ENCODE results near the gene MINDY2.

Gene MINDY2

DNA sequence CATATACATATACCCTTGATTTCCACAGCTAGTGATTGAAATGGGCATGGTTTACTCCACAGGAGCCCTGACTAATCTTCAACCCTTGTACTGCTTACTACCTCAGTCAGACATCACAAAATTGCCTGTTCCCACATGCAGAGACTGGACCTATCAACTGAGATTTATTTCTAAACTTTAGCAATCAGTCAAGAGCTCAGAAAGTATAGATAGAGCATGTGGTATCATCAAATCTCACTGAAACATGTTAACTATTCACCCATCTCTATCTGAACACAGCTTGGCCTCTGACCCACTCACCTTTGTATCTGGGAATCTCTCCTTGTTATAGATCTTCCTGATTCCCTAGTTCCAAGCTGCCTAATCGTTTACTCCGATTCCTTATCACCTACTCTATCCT lies 36.2 kb upstream of the MINDY2 start:
- H3K27me3 ChIP-seq: no peaks in the 10 kb centered on the region
- no peak for DNase-seq
- TF ChIP-seq, protein P1, sequence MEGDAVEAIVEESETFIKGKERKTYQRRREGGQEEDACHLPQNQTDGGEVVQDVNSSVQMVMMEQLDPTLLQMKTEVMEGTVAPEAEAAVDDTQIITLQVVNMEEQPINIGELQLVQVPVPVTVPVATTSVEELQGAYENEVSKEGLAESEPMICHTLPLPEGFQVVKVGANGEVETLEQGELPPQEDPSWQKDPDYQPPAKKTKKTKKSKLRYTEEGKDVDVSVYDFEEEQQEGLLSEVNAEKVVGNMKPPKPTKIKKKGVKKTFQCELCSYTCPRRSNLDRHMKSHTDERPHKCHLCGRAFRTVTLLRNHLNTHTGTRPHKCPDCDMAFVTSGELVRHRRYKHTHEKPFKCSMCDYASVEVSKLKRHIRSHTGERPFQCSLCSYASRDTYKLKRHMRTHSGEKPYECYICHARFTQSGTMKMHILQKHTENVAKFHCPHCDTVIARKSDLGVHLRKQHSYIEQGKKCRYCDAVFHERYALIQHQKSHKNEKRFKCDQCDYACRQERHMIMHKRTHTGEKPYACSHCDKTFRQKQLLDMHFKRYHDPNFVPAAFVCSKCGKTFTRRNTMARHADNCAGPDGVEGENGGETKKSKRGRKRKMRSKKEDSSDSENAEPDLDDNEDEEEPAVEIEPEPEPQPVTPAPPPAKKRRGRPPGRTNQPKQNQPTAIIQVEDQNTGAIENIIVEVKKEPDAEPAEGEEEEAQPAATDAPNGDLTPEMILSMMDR (IDR thresholded peaks at IDR 0.05; ENCODE audit: low read depth, low read length): no peak
- no peaks in the 10 kb centered on the region for H3K9me3 ChIP-seq
- H3K4me3 ChIP-seq (ENCODE audit: low read depth, low read length): no peak overlapping the region
- no peaks in the 10 kb centered on the region for H3K36me3 ChIP-seq
- peaks cover 6% of the 10 kb centered on the region for H3K4me1 ChIP-seq

DNA sequence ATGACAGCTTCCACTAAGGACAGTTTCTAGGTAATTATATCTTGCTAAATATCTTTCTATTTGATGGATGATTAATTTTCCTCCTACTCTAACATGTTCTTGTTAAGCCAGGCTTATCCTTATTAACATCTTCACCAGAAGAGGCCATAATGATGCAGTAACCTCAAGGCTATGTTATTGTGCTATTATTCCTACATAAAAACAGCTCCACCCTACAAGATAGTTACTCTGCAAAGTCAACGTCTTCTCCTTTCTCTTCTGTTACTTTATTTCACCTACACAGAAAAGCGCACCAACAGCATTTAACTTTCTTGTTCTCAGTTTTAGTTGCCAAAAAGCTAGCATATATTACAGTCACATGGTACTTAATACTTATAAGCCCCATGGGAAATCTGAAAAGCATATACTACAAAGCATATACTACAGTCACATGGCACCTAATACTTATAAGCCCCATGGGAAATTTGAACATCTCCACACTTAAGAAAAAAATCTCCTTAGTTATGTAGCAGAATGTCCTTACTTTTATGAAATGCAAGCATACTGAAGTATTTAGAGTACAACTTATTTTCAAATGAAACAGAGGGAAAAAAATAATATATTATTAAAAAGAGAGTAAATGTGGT lies 35.0 kb upstream of the MINDY2 start:
- peaks cover 6% of the 10 kb centered on the region for H3K4me1 ChIP-seq
- TF ChIP-seq, protein P1 (IDR thresholded peaks at IDR 0.05; ENCODE audit: low read depth, low read length): no peak
- H3K36me3 ChIP-seq: no peaks in the 10 kb centered on the region
- DNase-seq: no peak
- no peak overlapping the region for H3K4me3 ChIP-seq (ENCODE audit: low read depth, low read length)
- no peaks in the 10 kb centered on the region for H3K27me3 ChIP-seq
- H3K9me3 ChIP-seq: no peaks in the 10 kb centered on the region

DNA sequence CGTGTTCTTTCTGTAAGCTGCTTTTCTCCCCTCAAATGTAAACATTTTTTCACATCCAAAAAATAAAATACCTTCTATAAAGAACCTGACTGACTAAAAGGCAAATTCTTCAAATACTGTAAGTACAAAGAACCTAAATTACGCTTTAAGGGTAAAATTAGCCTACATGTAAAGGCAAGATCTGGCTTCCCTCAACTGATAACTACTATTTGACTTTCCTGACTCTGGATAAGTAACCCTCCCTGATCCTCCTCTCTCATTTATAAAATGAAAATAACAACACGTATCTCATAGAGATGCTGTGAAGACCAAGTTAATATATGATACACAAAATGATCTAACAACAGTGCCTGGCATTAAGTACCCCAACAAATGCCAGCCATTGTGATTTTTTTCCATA lies 33.8 kb upstream of the MINDY2 start:
- no peaks in the 10 kb centered on the region for H3K9me3 ChIP-seq
- no peaks in the 10 kb centered on the region for H3K36me3 ChIP-seq
- H3K4me1 ChIP-seq: peaks cover 6% of the 10 kb centered on the region

DNA sequence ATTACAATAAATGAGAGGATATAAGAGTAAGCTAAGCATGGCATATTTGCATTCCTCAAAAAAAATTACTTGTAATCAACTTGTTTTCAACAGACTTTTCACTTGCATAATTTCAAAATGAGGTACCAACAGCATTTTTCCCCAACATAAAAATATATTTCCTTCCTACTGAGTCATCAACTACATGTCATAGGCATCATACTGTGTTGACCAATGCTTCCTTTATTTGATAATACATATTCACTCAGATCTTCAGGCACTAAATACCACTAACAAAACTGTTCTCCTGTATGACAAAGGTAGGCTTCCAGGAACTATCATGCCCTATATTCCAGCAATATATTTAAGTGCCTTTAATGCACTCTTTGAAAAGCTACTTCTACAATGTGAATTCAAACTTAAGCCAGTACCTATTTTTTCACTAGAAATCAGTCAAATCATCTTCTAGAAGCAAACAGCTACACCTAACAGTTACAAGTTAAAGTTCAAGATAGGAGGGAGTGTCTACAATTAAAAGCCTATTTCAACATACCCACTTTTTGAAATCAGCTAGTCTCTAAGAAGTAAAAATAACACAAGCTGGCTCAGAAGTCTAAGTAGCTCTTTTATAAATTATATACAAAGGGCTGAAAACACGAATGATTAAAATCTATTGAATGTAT lies 32.9 kb upstream of the MINDY2 start:
- Histone ChIP-seq H3K9me3 (no peaks in the 10 kb centered on the region), H3K4me1 (peaks cover 6% of the 10 kb centered on the region), H3K27me3 (no peaks in the 10 kb centered on the region), H3K4me3 (ENCODE audit: low read depth, low read length) (no peak overlapping the region), H3K36me3 (no peaks in the 10 kb centered on the region)
- TF ChIP-seq, protein P1 (IDR thresholded peaks at IDR 0.05; ENCODE audit: low read depth, low read length): no peak
- DNase-seq: no peak

More for the DNA sequence above, 33.8 kb upstream of the MINDY2 start:
- H3K4me3 ChIP-seq (ENCODE audit: low read depth, low read length): no peak overlapping the region
- TF ChIP-seq, protein P1 (IDR thresholded peaks at IDR 0.05; ENCODE audit: low read depth, low read length): no peak
- H3K27me3 ChIP-seq: no peaks in the 10 kb centered on the region
- no peak for DNase-seq

DNA sequence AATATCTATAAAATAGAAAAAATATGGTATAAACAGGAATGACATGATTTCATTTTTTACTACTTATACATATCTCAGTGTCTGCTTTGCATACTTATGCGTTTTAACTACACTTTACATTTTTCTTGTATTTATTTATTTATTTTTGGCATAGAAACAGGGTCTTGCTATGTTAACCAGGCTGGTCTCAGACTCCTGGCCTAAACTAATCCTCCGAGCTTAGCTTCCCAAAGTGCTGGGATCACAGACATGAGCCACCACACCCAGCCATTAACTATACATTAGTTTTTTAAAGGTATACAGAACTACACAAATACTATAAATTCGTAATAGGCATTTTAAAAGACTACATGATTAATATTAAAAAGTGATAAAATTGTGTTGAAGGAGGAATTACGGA lies 30.7 kb upstream of the MINDY2 start:
- no peak for DNase-seq
- Histone ChIP-seq H3K9me3 (no peaks in the 10 kb centered on the region), H3K4me3 (ENCODE audit: low read depth, low read length) (no peak overlapping the region), H3K27me3 (no peaks in the 10 kb centered on the region), H3K4me1 (peaks cover 6% of the 10 kb centered on the region), H3K36me3 (no peaks in the 10 kb centered on the region)
- TF ChIP-seq, protein P1 (IDR thresholded peaks at IDR 0.05; ENCODE audit: low read depth, low read length): no peak

DNA sequence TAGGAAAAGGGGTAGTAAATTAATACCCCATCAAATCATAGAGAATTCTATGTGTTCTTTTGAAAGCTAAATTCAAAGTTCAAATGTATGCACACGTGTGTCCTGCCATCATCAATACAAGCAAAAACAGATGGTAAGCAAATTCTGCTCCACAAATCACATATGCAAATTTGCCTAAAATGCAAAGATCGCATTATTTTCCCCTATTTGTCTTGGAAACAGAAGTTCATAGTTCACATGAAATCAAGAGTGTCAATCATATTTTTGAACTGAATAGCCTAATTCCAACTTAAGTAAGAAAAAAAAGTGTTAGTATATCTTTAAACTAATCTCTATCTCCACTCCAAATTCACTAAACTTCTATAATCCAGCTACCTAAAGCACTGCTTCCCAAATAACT lies 30.1 kb upstream of the MINDY2 start:
- H3K9me3 ChIP-seq: no peaks in the 10 kb centered on the region
- DNase-seq: no peak
- H3K36me3 ChIP-seq: no peaks in the 10 kb centered on the region
- no peak overlapping the region for H3K4me3 ChIP-seq (ENCODE audit: low read depth, low read length)
- H3K4me1 ChIP-seq: peaks cover 4% of the 10 kb centered on the region
- H3K27me3 ChIP-seq: no peaks in the 10 kb centered on the region
- TF ChIP-seq, protein P1 (IDR thresholded peaks at IDR 0.05; ENCODE audit: low read depth, low read length): no peak
